GM18519 (cell line): ENCODE measurements around the gene IMP4.

Experiments
- ATAC-seq: cut with Tn5 transposase; IDR thresholded peaks from one replicate; pipeline ENCODE4 v1.9.1; 2021; ENCODE audit warnings: mild to moderate bottlenecking, moderate library complexity; ENCODE audit not compliant: unreplicated experiment, low FRiP score

IMP4 gene

GRCh38 chr2:130375291-130376266 is 32.9 kb downstream of the IMP4 start:
- no peak for ATAC-seq

- ATAC-seq, result peak; percentile 49
Measured at GRCh38 chr2:130376433-130377293, 34.0 kb downstream of the IMP4 start.

GRCh38 chr2:130377491-130377890 is 34.8 kb downstream of the IMP4 start:
- ATAC-seq, result no peak

GRCh38 chr2:130378206-130378897 is 35.7 kb downstream of the IMP4 start:
- ATAC-seq, result no peak

- no peak for ATAC-seq
Measured at GRCh38 chr2:130378898-130379214, 36.2 kb downstream of the IMP4 start.

- ATAC-seq, result no peak
Measured at GRCh38 chr2:130380096-130380934, 37.6 kb downstream of the IMP4 start.

GRCh38 chr2:130381145-130381544 is 38.4 kb downstream of the IMP4 start:
- no peak for ATAC-seq

GRCh38 chr2:130381619-130382018 is 38.9 kb downstream of the IMP4 start:
- no peak for ATAC-seq

- no peak for ATAC-seq
Measured at GRCh38 chr2:130382313-130382917, 39.7 kb downstream of the IMP4 start.

GRCh38 chr2:130385709-130386108 is 43.0 kb downstream of the IMP4 start:
- no peak for ATAC-seq

GRCh38 chr2:130387071-130387400 is 44.3 kb downstream of the IMP4 start:
- ATAC-seq, result no peak

- no peak for ATAC-seq
Measured at GRCh38 chr2:130387804-130388203, 45.1 kb downstream of the IMP4 start.

GRCh38 chr2:130388221-130388907 is 45.7 kb downstream of the IMP4 start:
- peak; percentile 23 for ATAC-seq

- no peak for ATAC-seq
Measured at GRCh38 chr2:130389358-130389757, 46.7 kb downstream of the IMP4 start.

- ATAC-seq, result no peak
Measured at GRCh38 chr2:130389783-130390182, 47.1 kb downstream of the IMP4 start.

- peak; percentile 6 for ATAC-seq
Measured at GRCh38 chr2:130390460-130391057, 47.9 kb downstream of the IMP4 start.

GRCh38 chr2:130391058-130391871 is 48.6 kb downstream of the IMP4 start:
- peak; percentile 70 for ATAC-seq
